H9 (cell line): ENCODE data around the gene SH3RF2. TPM values are rescaled to one million over a fixed set of nuclear protein-coding genes. Genes with fewer than 3 reads are reported as not detected.

Experiments used
- DNase-seq: peaks from one replicate; pipeline ENCODE4 v3.0.0-alpha.2; 2017
- H2AFZ ChIP-seq: one replicate; pipeline ENCODE4 v1.6.1; 2013; ENCODE audit warnings: mild to moderate bottlenecking, low read length, control low read depth, moderate library complexity
- H2AK5ac ChIP-seq: 2 replicates; pipeline ENCODE4 v1.6.1; 2013; ENCODE audit warnings: low read length, control low read depth, mixed read lengths; ENCODE audit not compliant: insufficient read length
- H2BK120ac ChIP-seq: one replicate; pipeline ENCODE4 v1.6.1; 2013; ENCODE audit warnings: low read depth, mild to moderate bottlenecking, low read length, control low read depth, inconsistent platforms; ENCODE audit not compliant: poor library complexity, severe bottlenecking
- H2BK12ac ChIP-seq: 2 replicates; pipeline ENCODE4 v1.6.1; 2013; ENCODE audit warnings: low read length, control low read depth, mixed read lengths, low read depth; ENCODE audit not compliant: insufficient read length
- H2BK15ac ChIP-seq: 2 replicates; pipeline ENCODE4 v1.6.1; 2013; ENCODE audit warnings: low read depth, low read length, control low read depth
- H2BK20ac ChIP-seq: one replicate; pipeline ENCODE4 v1.6.1; 2013; ENCODE audit warnings: low read depth, mild to moderate bottlenecking, low read length, control low read depth, inconsistent platforms; ENCODE audit not compliant: poor library complexity, severe bottlenecking
- H2BK5ac ChIP-seq: 2 replicates; pipeline ENCODE4 v1.6.1; 2013; ENCODE audit warnings: low read length, control low read depth, mixed read lengths; ENCODE audit not compliant: insufficient read length
- H3K14ac ChIP-seq: 2 replicates; pipeline ENCODE4 v1.6.1; 2013; ENCODE audit warnings: low read length, control low read depth; ENCODE audit not compliant: insufficient read depth
- H3K18ac ChIP-seq: 2 replicates; pipeline ENCODE4 v1.6.1; 2013; ENCODE audit warnings: low read depth, mild to moderate bottlenecking, mixed read lengths, low read length, control low read depth; ENCODE audit not compliant: insufficient read length
- H3K23ac ChIP-seq: 2 replicates; pipeline ENCODE4 v1.6.1; 2013; ENCODE audit warnings: low read length, control low read depth, mixed read lengths, low read depth; ENCODE audit not compliant: insufficient read length
- H3K23me2 ChIP-seq: 2 replicates; pipeline ENCODE4 v1.6.1; 2013; ENCODE audit warnings: low read depth, mild to moderate bottlenecking, mixed read lengths, low read length, control low read depth; ENCODE audit not compliant: insufficient read length, poor library complexity, severe bottlenecking
- H3K27ac ChIP-seq: 2 replicates; pipeline ENCODE4 v1.5.1; 2013; ENCODE audit warnings: low read length, control low read depth, mixed read lengths, low read depth; ENCODE audit not compliant: insufficient read length
- H3K27me3 ChIP-seq: 2 replicates; pipeline ENCODE4 v1.6.1; 2013; ENCODE audit warnings: low read length, control low read depth, inconsistent platforms; ENCODE audit not compliant: insufficient read depth
- H3K4ac ChIP-seq: 2 replicates; pipeline ENCODE4 v1.6.1; 2013; ENCODE audit warnings: low read depth, mild to moderate bottlenecking, control low read depth, inconsistent platforms, low read length, moderate library complexity
- H3K4me1 ChIP-seq: 2 replicates; pipeline ENCODE4 v1.6.1; 2013; ENCODE audit warnings: low read length, control low read depth, inconsistent platforms; ENCODE audit not compliant: insufficient read depth
- H3K4me2 ChIP-seq: 2 replicates; pipeline ENCODE4 v1.6.1; 2013; ENCODE audit warnings: low read length, control low read depth, mixed read lengths; ENCODE audit not compliant: insufficient read length, insufficient read depth
- H3K56ac ChIP-seq: 2 replicates; pipeline ENCODE4 v1.6.1; 2013; ENCODE audit warnings: low read depth, mild to moderate bottlenecking, mixed read lengths, low read length, control low read depth; ENCODE audit not compliant: insufficient read length
- H3K79me1 ChIP-seq: 2 replicates; pipeline ENCODE4 v1.6.1; 2013; ENCODE audit warnings: low read depth, mild to moderate bottlenecking, moderate library complexity, low read length, control low read depth, inconsistent platforms; ENCODE audit not compliant: insufficient read depth, poor library complexity, severe bottlenecking
- H3K79me2 ChIP-seq: 2 replicates; pipeline ENCODE4 v1.6.1; 2013; ENCODE audit warnings: low read length, control low read depth, inconsistent platforms; ENCODE audit not compliant: insufficient read depth
- H3K9ac ChIP-seq: 2 replicates; pipeline ENCODE4 v1.6.1; 2013; ENCODE audit warnings: low read length, control low read depth, mixed read lengths; ENCODE audit not compliant: insufficient read length; ENCODE audit errors: extremely low read depth
- H3K9me3 ChIP-seq: one replicate; pipeline ENCODE4 v1.6.1; 2013; ENCODE audit warnings: low read depth, low read length, inconsistent platforms; ENCODE audit not compliant: control insufficient read depth
- H3T11ph ChIP-seq: one replicate; pipeline ENCODE4 v1.6.1; 2013; ENCODE audit warnings: mild to moderate bottlenecking, low read length, control low read depth, inconsistent platforms
- H4K20me1 ChIP-seq: one replicate; pipeline ENCODE4 v1.6.1; 2013; ENCODE audit not compliant: control insufficient read depth, insufficient read length, insufficient read depth
- H4K5ac ChIP-seq: 2 replicates; pipeline ENCODE4 v1.6.1; 2013; ENCODE audit warnings: low read depth, mild to moderate bottlenecking, mixed read lengths, low read length, control low read depth; ENCODE audit not compliant: insufficient read length
- H4K8ac ChIP-seq: replicated peaks from 2 replicates; pipeline ENCODE4 v1.6.1; 2013; ENCODE audit warnings: low read length, control low read depth, mixed read lengths, low read depth; ENCODE audit not compliant: insufficient read length
- H4K91ac ChIP-seq: 2 replicates; pipeline ENCODE4 v1.6.1; 2013; ENCODE audit warnings: low read depth, mild to moderate bottlenecking, moderate library complexity, mixed read lengths, low read length, control low read depth; ENCODE audit not compliant: insufficient read length
- H3K27ac Mint-ChIP-seq, 3 experiments: 2 replicates in 2 of 3; 3 replicates in 1 of 3; pipeline ENCODE4 v1.8.0; 2020 to 2021; ENCODE audit warnings: mixed read lengths in 3 of 3, mild to moderate bottlenecking in 1 of 3, moderate library complexity in 1 of 3
- H3K27me3 Mint-ChIP-seq: 2 replicates; pipeline ENCODE4 v1.8.0; 2021; ENCODE audit warnings: low read depth, mild to moderate bottlenecking, moderate library complexity, mixed read lengths
- H3K36me3 Mint-ChIP-seq, 3 experiments: 2 replicates in 2 of 3; 3 replicates in 1 of 3; pipeline ENCODE4 v1.8.0; 2020 to 2021; ENCODE audit warnings: low read depth in 3 of 3, mixed read lengths in 3 of 3; ENCODE audit not compliant: insufficient read depth in 1 of 3
- H3K4me1 Mint-ChIP-seq, 2 experiments: 2 replicates each; pipeline ENCODE4 v1.8.0; 2020; ENCODE audit warnings: mixed read lengths in 2 of 2
- H3K4me3 Mint-ChIP-seq, 2 experiments: 2 replicates in 1 of 2; 3 replicates in 1 of 2; pipeline ENCODE4 v1.8.0; 2020 to 2021; ENCODE audit warnings: mild to moderate bottlenecking in 2 of 2, mixed read lengths in 2 of 2, moderate library complexity in 1 of 2
- H3K9me3 Mint-ChIP-seq, 2 experiments: 2 replicates in 1 of 2; 3 replicates in 1 of 2; pipeline ENCODE4 v1.8.0; 2020; ENCODE audit warnings: mild to moderate bottlenecking in 2 of 2, mixed read lengths in 2 of 2, moderate library complexity in 1 of 2
- CTCF ChIP-seq: fragments of 200-600 bp; sonication (generic); conservative IDR thresholded peaks from 3 replicates; pipeline ENCODE4 v1.8.0; 2021; ENCODE audit warnings: antibody characterized with exemption, mild to moderate bottlenecking
- whole genome bisulfite sequencing: extraction: QIAGEN DNeasy Blood & Tissue Kit; methylation state at CpG from one replicate; pipeline ENCODE4 v1.1.7; 2013; ENCODE audit warnings: missing lambda C conversion rate, low lambda C conversion rate, mixed read lengths; ENCODE audit not compliant: insufficient read length; ENCODE audit errors: extremely low coverage; 5-methylcytosine and 5-hydroxymethylcytosine counted together
- total RNA-seq: library from RNA; stranded (reverse); gene quantifications from 2 replicates; pipeline ENCODE4 v1.2.1, GENCODE V29; 2021

Gene SH3RF2
- total RNA-seq, 1 experiment from 2014 or later = 0.66 TPM

DNA sequence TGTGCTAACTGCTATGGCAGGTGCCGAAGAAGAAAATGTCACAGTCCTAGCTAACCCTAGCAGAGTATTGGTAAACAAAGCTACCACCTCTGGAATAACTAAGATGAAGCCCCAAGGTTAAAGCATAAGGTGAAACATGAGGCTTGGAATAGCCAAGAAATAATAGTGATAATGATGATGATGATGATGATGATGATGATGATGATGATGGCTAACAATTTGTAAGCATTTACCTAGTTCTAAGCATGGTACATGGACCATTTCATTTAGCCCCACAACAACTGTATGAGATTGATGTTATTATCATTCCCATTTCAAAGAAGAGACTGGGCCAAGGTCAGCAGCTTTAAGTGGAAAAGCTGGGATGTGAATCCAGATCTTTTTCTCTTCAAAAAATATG lies 35.3 kb downstream of the SH3RF2 start:
- H3K9ac ChIP-seq = no peak overlapping the region
- no peak overlapping the region for H3K4ac ChIP-seq
- H2BK120ac ChIP-seq = no peak overlapping the region
- no peaks in the 10 kb centered on the region for H4K20me1 ChIP-seq
- Mint-ChIP-seq H3K27ac (no peak overlapping the region), H3K4me1 (peaks cover 2 to 5% of the 10 kb centered on the region in 2 experiments), H3K27me3 (no peaks in the 10 kb centered on the region; the same call in 1 of the 2 replicates), H3K36me3 (peaks cover 0 to 5% (median 3%) of the 10 kb centered on the region in 3 experiments; a peak in 2 of 7 replicates), H3K4me3 (no peak overlapping the region), H3K9me3 (peaks cover 0 to 3% of the 10 kb centered on the region in 2 experiments; a peak in 2 of 5 replicates)
- TF ChIP-seq CTCF = no peak
- no peaks in the 10 kb centered on the region for H3K9me3 ChIP-seq
- no peak overlapping the region for H3K27ac ChIP-seq
- H3K4me1 ChIP-seq = no peaks in the 10 kb centered on the region
- no peaks in the 10 kb centered on the region for H3K23me2 ChIP-seq
- H2BK12ac ChIP-seq = no peak overlapping the region
- no peak overlapping the region for H2BK20ac ChIP-seq
- no peak overlapping the region for H2AK5ac ChIP-seq
- no peaks in the 10 kb centered on the region for H3K79me2 ChIP-seq
- H2AFZ ChIP-seq = no peak overlapping the region
- H3K79me1 ChIP-seq = no peaks in the 10 kb centered on the region
- no peak for DNase-seq
- WGBS = no CpG with 5 or more reads among the region's 1 CpG
- H3K14ac ChIP-seq = no peak overlapping the region
- no peak overlapping the region for H3K23ac ChIP-seq
- no peak overlapping the region for H3K4me2 ChIP-seq
- no peak overlapping the region for H3T11ph ChIP-seq
- no peak overlapping the region for H3K18ac ChIP-seq
- H3K27me3 ChIP-seq = no peaks in the 10 kb centered on the region
- no peak overlapping the region for H3K56ac ChIP-seq
- no peak overlapping the region for H2BK5ac ChIP-seq
- no peak overlapping the region for H4K8ac ChIP-seq
- H2BK15ac ChIP-seq = no peak overlapping the region
- H4K5ac ChIP-seq = no peak overlapping the region
- H4K91ac ChIP-seq = no peak overlapping the region
